Mucosa of rectum (tissue), 2 donors: ENCODE data around the gene PTPN9.
"Not testable (repeated sequence)": the region's sequence is repeated elsewhere in the genome, so short reads cannot be mapped to it uniquely, and the experiment has no call there.

Experiments
- H3K27ac ChIP-seq, 2 donors: one replicate each; pipeline ENCODE4 v1.7.0; 2013; ENCODE audit warnings: inconsistent platforms in 2 of 2, low read depth in 2 of 2, low read length in 2 of 2
- H3K27me3 ChIP-seq, 2 donors: one replicate each; pipeline ENCODE4 v1.7.0; 2013; ENCODE audit warnings: low read length in 2 of 2; ENCODE audit not compliant: control insufficient read depth in 2 of 2, insufficient read depth in 2 of 2
- H3K36me3 ChIP-seq, 2 donors: one replicate each; pipeline ENCODE4 v1.7.0; 2013; ENCODE audit warnings: low read length in 2 of 2; ENCODE audit not compliant: control insufficient read depth in 2 of 2, insufficient read depth in 2 of 2
- H3K4me1 ChIP-seq, 2 donors: one replicate each; pipeline ENCODE4 v1.7.0; 2013; ENCODE audit warnings: low read length in 2 of 2, mild to moderate bottlenecking in 1 of 2; ENCODE audit not compliant: control insufficient read depth in 2 of 2, insufficient read depth in 2 of 2
- H3K4me3 ChIP-seq, 2 donors: one replicate each; pipeline ENCODE4 v1.7.0; 2013; ENCODE audit warnings: low read length in 2 of 2
- H3K9ac ChIP-seq, 2 donors: one replicate each; pipeline ENCODE4 v1.7.0; 2013; ENCODE audit warnings: low read length in 2 of 2, low read depth in 1 of 2, mild to moderate bottlenecking in 1 of 2
- H3K9me3 ChIP-seq, 2 donors: one replicate each; pipeline ENCODE4 v1.7.0; 2013; ENCODE audit warnings: low read length in 2 of 2; ENCODE audit not compliant: control insufficient read depth in 2 of 2
- donor health status: healthy.
- donor health status: Normal muscosa, but diverticular disease.

PTPN9 gene

DNA sequence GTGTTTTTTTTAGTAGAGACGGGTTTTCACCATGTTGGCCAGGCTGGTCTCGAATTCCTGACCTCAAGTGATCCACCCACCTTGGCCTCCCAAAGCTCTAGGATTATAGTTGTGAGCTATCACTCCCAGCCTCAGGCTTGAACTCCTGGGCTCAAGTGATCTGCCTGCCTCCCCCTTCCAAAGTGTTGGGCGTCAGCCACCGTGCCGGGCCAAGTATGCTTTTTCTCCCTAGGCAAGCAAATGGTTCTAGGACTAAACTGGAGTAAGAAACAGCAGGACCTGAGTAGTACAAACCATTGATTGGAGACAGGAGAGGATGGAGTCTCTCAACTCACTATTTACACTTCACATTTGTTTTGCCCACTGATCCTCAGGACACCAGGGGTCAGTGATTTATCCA lies 4.6 kb upstream of the PTPN9 start:
- H3K27me3 ChIP-seq, result no peaks in the 10 kb centered on the region
- no peak overlapping the region for H3K9ac ChIP-seq
- no peaks in the 10 kb centered on the region for H3K36me3 ChIP-seq
- H3K4me3 ChIP-seq, result no peak overlapping the region
- no peak overlapping the region for H3K27ac ChIP-seq
- peaks cover 0 to 4% of the 10 kb centered on the region in 2 donors for H3K4me1 ChIP-seq
- no peaks in the 10 kb centered on the region for H3K9me3 ChIP-seq

DNA sequence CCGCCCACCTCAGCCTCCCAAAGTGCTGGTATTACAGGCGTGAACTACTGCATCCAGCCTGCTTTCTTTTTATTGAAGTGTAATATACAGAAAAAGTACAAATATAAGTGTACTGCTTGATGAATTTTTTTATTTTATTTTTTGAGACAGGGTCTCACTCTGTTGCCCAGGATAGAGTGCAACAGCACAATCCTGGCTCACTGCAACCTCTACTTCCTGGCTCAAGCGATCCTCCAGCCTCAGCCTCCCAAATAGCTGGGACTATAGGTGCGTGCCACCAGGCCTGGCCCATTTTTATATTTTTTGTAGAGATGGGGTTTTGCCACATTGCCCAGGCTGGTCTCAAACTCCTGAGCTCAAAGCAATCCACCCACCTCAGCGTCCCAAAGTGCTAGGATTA lies 3.8 kb upstream of the PTPN9 start:
- H3K4me3 ChIP-seq, H3K9me3 ChIP-seq, H3K9ac ChIP-seq, H3K27ac ChIP-seq, H3K36me3 ChIP-seq, H3K4me1 ChIP-seq, H3K27me3 ChIP-seq: not testable (repeated sequence)

DNA sequence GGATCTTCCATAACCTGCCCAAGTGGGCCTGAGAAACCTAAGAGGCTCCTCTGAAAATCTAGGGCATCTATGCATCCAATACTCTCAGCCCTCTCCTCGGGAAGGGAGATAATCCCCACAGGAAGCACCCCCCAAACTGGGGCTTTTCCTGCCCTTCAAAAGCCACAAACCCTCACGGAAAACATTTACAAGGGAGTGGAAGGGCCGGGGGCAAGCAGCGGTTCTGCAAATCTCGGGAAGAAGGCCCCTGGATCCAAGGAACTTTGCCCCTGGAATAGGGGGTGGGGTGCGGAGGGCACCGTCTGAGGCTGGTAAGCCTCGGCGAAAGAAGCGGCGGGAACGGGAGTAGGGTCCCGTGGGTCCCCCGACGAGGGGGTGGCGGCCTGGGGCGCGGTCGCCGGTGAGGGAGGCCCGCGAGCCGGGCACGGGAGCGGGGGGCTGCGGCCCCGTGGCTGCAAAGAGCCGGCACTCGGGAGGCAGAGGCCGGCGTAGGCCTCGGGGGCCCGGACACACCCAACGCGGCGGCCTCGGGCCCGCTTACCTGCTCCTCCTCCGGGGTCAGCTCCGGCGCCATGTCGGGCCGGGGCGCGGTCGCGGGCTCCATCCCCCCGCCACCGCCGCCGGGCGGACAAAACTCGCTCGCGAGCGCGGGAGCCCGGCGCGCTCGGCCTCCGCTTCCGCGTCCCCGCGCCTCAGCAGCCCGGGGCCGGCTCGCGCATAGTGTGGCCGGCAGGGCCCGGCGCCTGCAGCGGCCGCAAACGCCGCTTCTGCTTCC lies 755 bp downstream of the PTPN9 start:
- Histone ChIP-seq H3K9ac (peak overlapping the region; percentile 85 to 93), H3K4me1 (peaks cover 4 to 6% of the 10 kb centered on the region in 2 donors), H3K27ac (peak overlapping the region; percentile 83 to 88), H3K9me3 (no peaks in the 10 kb centered on the region), H3K36me3 (no peaks in the 10 kb centered on the region), H3K4me3 (peak overlapping the region; percentile 87 to 90), H3K27me3 (no peaks in the 10 kb centered on the region)

DNA sequence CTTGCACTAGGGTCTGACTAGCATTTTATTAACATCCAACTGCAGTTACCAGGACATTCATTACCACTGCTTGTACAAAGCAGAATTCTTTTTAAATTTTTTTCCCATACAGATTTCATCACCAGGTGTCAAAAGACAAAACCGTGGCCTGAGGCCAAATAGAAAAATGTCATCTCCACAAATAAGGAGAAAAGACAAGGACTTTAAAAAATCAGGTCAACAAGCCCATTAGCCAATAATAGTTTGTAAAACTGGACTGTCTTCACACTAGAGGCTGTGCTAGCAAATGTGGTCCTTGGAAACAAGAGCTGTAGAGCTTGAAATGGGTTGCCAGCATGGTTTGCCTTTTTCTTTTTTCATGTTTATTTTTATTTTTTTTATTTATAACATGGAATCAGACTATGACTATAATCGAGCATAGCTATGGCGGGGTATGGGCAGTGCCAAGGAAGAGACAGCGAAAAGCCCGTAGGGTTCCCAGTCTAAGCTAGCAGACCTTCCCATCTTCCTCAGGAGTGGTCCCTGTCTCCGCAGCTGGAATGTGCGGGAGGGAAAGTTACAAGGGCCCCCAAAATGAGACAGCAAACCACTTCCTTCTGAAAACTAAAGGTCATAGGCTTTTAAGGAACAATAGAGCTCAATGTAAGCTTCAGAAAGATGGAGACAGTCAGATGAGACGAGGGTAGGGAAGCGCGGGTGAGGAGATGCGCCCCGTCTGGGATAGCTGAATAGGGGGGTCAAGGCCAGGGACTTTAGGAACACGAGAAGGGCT lies 1.5 kb downstream of the PTPN9 start:
- H3K4me3 ChIP-seq, result peak overlapping the region; percentile 87 to 90
- H3K9ac ChIP-seq, result peak overlapping the region; percentile 85 to 93
- no peaks in the 10 kb centered on the region for H3K27me3 ChIP-seq
- peak overlapping the region; percentile 83 to 88 for H3K27ac ChIP-seq
- H3K4me1 ChIP-seq, result peaks cover 10 to 12% of the 10 kb centered on the region in 2 donors
- no peaks in the 10 kb centered on the region for H3K9me3 ChIP-seq
- H3K36me3 ChIP-seq, result no peaks in the 10 kb centered on the region

DNA sequence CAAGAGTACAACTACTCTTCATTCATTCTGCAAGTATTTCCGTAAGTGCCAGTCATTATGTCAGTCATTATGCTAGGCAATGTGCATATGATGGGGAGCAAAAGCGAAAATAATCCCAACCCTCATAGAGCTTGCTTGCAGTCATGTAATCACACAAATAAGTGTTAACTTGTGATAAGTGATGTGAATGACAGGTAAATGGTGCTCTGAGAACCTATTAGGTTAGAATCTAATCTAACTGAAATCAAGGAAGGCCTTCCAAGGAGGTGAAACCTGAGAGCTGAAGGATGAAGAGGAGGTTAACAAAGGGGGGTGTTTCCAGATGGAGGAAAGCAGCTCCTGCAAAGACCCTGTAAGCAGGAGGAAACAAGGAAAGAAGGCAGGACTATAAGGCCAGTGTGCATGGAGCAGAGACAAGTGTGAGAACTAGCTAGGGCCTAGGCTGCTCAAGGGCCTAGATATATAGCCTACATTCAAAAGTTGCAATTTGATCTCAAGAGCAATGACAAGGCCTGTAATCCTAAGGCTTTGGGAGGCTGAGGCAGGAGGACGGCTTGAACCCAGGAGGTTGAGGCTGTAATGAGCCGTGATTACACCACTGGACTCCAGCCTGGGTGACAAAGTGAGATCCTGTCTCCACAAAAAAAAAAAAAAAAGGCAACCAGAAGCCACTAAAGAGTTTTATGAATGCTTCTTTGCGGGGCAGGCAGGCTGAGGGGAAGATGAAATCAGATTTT lies 5.3 kb downstream of the PTPN9 start:
- Histone ChIP-seq H3K36me3 (no peaks in the 10 kb centered on the region), H3K9ac (no peak overlapping the region), H3K27ac (no peak overlapping the region), H3K4me3 (no peak overlapping the region), H3K27me3 (no peaks in the 10 kb centered on the region), H3K9me3 (no peaks in the 10 kb centered on the region), H3K4me1 (peaks cover 9 to 15% of the 10 kb centered on the region in 2 donors)

DNA sequence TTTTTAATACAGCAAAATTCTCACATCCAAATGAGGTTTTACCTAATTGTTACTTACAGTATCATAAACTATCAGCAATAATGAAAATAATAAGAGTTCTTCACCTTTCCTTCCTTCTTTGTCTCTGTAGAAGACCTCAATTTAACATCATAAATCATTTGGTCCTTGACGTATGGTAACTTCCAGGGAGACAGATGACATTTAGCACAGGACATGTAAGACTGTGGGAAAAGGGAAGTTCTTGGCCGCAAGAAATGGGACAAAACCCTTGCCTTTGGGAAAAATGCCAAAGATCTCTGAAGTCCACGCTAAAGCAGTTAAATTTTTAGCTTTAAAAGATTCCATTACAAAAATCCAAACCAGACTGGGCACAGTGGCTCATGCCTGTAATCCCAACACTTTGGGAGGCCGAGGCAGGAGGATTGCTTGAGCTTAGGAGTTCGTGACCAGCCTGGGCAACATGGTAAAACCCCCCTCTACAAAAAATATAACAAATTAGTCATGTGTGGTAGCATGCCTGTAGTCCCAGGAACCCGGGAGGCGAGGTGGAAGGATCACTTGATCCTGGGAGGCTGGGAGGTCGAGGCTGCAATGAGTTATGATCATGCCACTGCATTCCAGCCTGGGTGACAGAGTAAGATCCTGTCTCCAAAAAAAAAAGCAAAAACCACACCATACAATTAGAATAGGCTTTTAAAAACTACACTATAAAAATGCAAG lies 8.8 kb downstream of the PTPN9 start:
- H3K9me3 ChIP-seq, result no peaks in the 10 kb centered on the region
- no peaks in the 10 kb centered on the region for H3K27me3 ChIP-seq
- H3K36me3 ChIP-seq, result no peaks in the 10 kb centered on the region
- H3K9ac ChIP-seq, result no peak overlapping the region
- peaks cover 9% of the 10 kb centered on the region in 2 donors for H3K4me1 ChIP-seq
- H3K4me3 ChIP-seq, result no peak overlapping the region
- no peak overlapping the region for H3K27ac ChIP-seq

DNA sequence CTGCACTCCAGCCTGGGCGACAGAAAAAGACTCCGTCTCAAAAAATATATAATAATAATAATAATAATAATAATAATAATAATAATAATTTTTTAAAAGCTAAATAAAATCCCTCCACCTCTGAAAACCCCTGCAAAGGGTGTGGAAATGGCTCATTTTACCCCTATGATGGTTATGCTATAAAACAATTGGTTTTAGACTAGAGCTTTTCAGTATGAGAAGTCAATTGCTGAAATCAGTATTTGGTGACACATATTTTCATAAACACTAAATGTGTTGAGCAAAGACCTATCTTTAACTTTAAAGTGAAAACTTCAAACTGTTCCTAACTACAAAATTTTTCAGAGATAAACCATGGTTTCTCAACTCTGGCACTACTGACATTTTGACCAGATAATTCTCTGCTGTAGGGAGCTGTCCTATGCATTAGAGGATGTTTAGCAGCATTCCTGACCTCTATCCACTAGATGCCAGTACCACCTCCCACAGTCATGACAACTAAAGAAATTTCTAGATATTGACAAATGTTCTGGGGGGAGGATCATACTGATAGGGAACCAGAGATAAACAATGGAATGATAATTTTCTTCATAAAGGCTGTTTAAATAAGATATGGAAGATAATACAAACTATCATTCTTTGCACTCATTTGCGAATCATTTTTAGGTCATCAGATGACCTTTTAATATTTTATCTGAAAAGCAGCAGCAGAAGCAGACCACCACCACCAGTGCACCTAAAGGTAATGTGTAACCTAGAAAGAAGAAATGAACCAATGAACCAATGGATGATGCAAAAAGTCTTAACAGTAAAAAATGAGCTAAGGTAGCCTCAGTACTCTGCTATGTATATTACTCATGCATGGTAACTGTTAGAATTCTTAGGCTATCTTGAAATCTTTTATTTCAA lies 13.8 kb downstream of the PTPN9 start:
- no peak overlapping the region for H3K27ac ChIP-seq
- no peak overlapping the region for H3K4me3 ChIP-seq
- H3K4me1 ChIP-seq, result no peaks in the 10 kb centered on the region
- H3K9ac ChIP-seq, result no peak overlapping the region
- no peaks in the 10 kb centered on the region for H3K9me3 ChIP-seq
- H3K36me3 ChIP-seq, result no peaks in the 10 kb centered on the region
- no peaks in the 10 kb centered on the region for H3K27me3 ChIP-seq

DNA sequence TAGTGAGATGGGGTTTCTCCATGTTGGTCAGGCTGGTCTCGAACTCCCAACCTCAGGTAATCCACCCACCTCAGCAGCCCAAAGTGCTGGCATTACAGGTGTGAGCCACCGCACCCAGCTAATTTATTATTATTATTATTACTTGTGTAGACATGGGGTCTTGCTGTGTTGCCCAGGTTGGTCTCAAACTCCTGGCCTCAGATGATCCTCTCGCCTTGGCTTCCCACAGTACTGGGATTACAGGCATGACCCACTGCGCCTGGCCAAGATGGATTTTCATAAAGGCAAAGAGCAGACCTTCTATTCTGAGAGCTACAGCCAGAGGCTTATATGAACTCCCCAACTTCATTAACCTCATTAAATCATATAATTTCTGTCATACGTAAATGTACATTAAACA lies 17.2 kb downstream of the PTPN9 start:
- no peak overlapping the region for H3K4me3 ChIP-seq
- H3K9ac ChIP-seq, result no peak overlapping the region
- H3K9me3 ChIP-seq, result no peaks in the 10 kb centered on the region
- no peaks in the 10 kb centered on the region for H3K4me1 ChIP-seq
- H3K27me3 ChIP-seq, result no peaks in the 10 kb centered on the region
- no peak overlapping the region for H3K27ac ChIP-seq
- H3K36me3 ChIP-seq, result no peaks in the 10 kb centered on the region

DNA sequence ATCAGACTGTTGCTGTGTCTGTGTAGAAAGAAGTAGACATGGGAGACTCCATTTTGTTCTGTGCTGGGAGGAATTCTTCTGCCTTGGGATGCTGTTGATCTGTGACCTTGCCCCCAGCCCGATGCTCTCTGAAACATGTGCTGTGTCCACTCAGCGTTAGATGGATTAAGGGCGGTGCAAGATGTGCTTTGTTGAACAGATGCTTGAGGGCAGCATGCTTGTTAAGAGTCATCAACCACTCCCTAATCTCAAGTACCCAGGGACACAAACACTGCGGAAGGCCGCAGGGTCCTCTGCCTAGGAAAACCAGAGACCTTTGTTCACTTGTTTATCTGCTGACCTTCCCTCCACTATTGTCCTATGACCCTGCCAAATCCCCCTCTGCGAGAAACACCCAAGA lies 19.8 kb downstream of the PTPN9 start:
- not testable (repeated sequence) for H3K27me3 ChIP-seq, H3K9me3 ChIP-seq, H3K36me3 ChIP-seq, H3K27ac ChIP-seq, H3K9ac ChIP-seq, H3K4me3 ChIP-seq, H3K4me1 ChIP-seq
